Measurements from ENCODE around the gene PRKCB. TPM values are rescaled to one million over a fixed set of nuclear protein-coding genes. Genes with fewer than 3 reads are reported as not detected.
"Not testable (repeated sequence)": the region's sequence is repeated elsewhere in the genome, so short reads cannot be mapped to it uniquely, and the experiment has no call there.

The PRKCB gene
- total RNA-seq, 4 donors from 2014 or later = 0.51 to 1.3 (median 1.1) TPM

- in situ Hi-C loops (cut with MboI; ENCODE audit: low sequenced_read_pairs in 4 of 4) = no loop called here
- Histone ChIP-seq H3K9me3 (no peaks in the 10 kb centered on the region), H3K27ac (no peak overlapping the region), H3K27me3 (no peaks in the 10 kb centered on the region), H3K36me3 (no peaks in the 10 kb centered on the region), H3K4me1 (no peaks in the 10 kb centered on the region), H3K4me3 (no peak overlapping the region)
- intact Hi-C loops (cut with DNase I; ENCODE audit: low total_unique reads) = no loop called here
- no peak for TF ChIP-seq CTCF (IDR thresholded peaks at IDR 0.05 in 4 of 5, conservative IDR thresholded peaks at IDR 0.05 in 1 of 5)
- TF ChIP-seq POLR2A (IDR thresholded peaks at IDR 0.05) = no peak
- ATAC-seq = no peak
- DNase-seq = no peak
Observed at GRCh38 chr16:24098896-24099295, 263.1 kb downstream of the PRKCB start.

GRCh38 chr16:24101431-24101830 lies 265.6 kb downstream of the PRKCB start:
- intact Hi-C loops (cut with DNase I; ENCODE audit: low total_unique reads) (no loop called here), in situ Hi-C loops (cut with MboI; ENCODE audit: low sequenced_read_pairs in 4 of 4) (no loop called here)
- no peak for ATAC-seq

GRCh38 chr16:24102209-24102660 lies 266.5 kb downstream of the PRKCB start:
- Histone ChIP-seq H3K27ac (no peak overlapping the region), H3K4me3 (no peak overlapping the region), H3K9me3 (no peaks in the 10 kb centered on the region), H3K27me3 (no peaks in the 10 kb centered on the region), H3K36me3 (no peaks in the 10 kb centered on the region), H3K4me1 (no peaks in the 10 kb centered on the region)
- TF ChIP-seq CTCF (IDR thresholded peaks at IDR 0.05 in 4 of 5, conservative IDR thresholded peaks at IDR 0.05 in 1 of 5) (no peak), POLR2A (IDR thresholded peaks at IDR 0.05) (no peak)
- intact Hi-C loops (cut with DNase I; ENCODE audit: low total_unique reads) = no loop called here
- no peak for ATAC-seq
- no peak for DNase-seq
- in situ Hi-C loops (cut with MboI; ENCODE audit: low sequenced_read_pairs in 4 of 4) = no loop called here

More at GRCh38 chr16:24101431-24101830, 265.6 kb downstream of the PRKCB start:
- Histone ChIP-seq H3K4me3 (no peak overlapping the region), H3K36me3 (no peaks in the 10 kb centered on the region), H3K27me3 (no peaks in the 10 kb centered on the region), H3K27ac (no peak overlapping the region), H3K9me3 (no peaks in the 10 kb centered on the region), H3K4me1 (no peaks in the 10 kb centered on the region)
- TF ChIP-seq CTCF (IDR thresholded peaks at IDR 0.05 in 4 of 5, conservative IDR thresholded peaks at IDR 0.05 in 1 of 5) = no peak
- no peak for TF ChIP-seq POLR2A (IDR thresholded peaks at IDR 0.05)
- no peak for DNase-seq

GRCh38 chr16:24105471-24105870 lies 269.7 kb downstream of the PRKCB start:
- in situ Hi-C loops (cut with MboI; ENCODE audit: low sequenced_read_pairs in 4 of 4); DNase-seq; intact Hi-C loops (cut with DNase I; ENCODE audit: low total_unique reads); H3K4me3 ChIP-seq; ATAC-seq; H3K27me3 ChIP-seq; H3K36me3 ChIP-seq; H3K27ac ChIP-seq; H3K4me1 ChIP-seq; H3K9me3 ChIP-seq: not testable (repeated sequence)

GRCh38 chr16:24108090-24108489 lies 272.3 kb downstream of the PRKCB start:
- DNase-seq; H3K4me1 ChIP-seq; ATAC-seq; H3K9me3 ChIP-seq; H3K36me3 ChIP-seq; H3K4me3 ChIP-seq; H3K27me3 ChIP-seq; in situ Hi-C loops (cut with MboI; ENCODE audit: low sequenced_read_pairs in 4 of 4); intact Hi-C loops (cut with DNase I; ENCODE audit: low total_unique reads); H3K27ac ChIP-seq: not testable (repeated sequence)

- Histone ChIP-seq H3K4me3 (no peak overlapping the region), H3K9me3 (no peaks in the 10 kb centered on the region), H3K4me1 (no peaks in the 10 kb centered on the region), H3K27ac (no peak overlapping the region), H3K27me3 (no peaks in the 10 kb centered on the region), H3K36me3 (no peaks in the 10 kb centered on the region)
- in situ Hi-C loops (cut with MboI; ENCODE audit: low sequenced_read_pairs in 4 of 4) = no loop called here
- DNase-seq (no peak), ATAC-seq (no peak)
- intact Hi-C loops (cut with DNase I; ENCODE audit: low total_unique reads) = no loop called here
- TF ChIP-seq POLR2A (IDR thresholded peaks at IDR 0.05) (no peak), CTCF (IDR thresholded peaks at IDR 0.05 in 4 of 5, conservative IDR thresholded peaks at IDR 0.05 in 1 of 5) (no peak)
Observed at GRCh38 chr16:24111724-24112302, 276.0 kb downstream of the PRKCB start.

Measured in gastrocnemius medialis (tissue), 4 donors.